OCI-M2 (cell line): ENCODE data around the gene MAP1LC3B.

ENCODE experiments used
- DNase-seq: peaks from one replicate; lab custom pipeline; 2025; ENCODE audit not compliant: unreplicated experiment; lab: John Stamatoyannopoulos, UW

The MAP1LC3B gene

DNA sequence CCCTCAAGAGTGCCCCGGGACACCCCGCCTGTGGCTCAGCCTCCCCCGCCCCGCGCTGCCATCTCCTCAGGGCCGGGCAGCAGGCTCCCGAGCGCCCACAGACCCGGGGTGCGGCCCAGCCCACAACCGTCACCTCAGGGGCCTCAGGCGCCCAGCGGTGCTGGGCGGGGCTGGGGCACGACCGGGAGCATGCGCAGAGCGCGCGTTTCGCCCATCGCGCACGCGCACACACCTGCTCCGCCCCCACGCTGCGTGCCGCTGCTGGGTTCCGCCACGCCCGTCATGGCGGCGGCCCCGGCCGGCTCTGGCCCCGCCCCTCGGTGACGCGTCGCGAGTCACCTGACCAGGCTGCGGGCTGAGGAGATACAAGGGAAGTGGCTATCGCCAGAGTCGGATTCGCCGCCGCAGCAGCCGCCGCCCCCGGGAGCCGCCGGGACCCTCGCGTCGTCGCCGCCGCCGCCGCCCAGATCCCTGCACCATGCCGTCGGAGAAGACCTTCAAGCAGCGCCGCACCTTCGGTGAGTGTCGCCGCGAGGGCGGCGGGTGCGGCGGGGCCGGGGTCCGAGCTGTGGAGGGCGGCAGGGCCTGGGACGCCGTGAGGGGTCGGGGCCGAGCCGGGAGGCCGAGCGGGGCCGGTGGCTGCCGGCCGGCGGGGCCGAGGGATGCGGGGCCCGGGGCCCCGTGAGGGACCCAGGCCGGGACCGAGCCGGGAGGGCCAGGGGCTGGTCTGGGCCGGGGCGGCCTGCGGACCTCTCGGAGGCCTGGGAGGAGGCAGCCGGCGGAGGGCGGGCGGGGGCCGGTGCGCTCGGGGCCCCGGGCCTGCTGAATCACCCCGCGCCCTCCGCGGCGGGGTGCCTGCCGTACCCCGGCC, at the start of gene MAP1LC3B:
Gene MAP1LC3B (plus strand): TSS at position 387 of the 871 bp plus-strand sequence. CDS start 92 bp downstream, at position 479.
- peak; percentile 65 for DNase-seq

DNA sequence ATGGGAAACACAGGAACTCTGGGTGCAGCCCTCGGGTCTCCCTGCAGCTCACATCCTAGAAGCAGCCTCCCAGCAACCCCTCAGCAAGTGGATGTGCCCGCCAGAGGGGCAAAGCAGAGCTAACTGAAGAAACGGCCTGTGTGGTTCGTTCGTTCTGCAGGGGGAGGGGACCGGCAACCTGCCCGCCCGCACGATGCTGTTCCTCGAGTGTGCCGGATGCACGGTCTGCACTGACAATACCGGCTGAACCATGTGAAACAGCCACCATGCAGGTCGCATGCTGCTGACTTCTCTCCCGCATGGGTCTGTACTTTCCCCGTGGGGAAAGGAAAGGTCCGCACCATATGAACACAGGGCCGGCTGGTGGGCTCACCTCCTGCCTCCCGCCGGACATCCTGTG, 49.6 kb upstream of the MAP1LC3B start:
- no peak for DNase-seq

DNA sequence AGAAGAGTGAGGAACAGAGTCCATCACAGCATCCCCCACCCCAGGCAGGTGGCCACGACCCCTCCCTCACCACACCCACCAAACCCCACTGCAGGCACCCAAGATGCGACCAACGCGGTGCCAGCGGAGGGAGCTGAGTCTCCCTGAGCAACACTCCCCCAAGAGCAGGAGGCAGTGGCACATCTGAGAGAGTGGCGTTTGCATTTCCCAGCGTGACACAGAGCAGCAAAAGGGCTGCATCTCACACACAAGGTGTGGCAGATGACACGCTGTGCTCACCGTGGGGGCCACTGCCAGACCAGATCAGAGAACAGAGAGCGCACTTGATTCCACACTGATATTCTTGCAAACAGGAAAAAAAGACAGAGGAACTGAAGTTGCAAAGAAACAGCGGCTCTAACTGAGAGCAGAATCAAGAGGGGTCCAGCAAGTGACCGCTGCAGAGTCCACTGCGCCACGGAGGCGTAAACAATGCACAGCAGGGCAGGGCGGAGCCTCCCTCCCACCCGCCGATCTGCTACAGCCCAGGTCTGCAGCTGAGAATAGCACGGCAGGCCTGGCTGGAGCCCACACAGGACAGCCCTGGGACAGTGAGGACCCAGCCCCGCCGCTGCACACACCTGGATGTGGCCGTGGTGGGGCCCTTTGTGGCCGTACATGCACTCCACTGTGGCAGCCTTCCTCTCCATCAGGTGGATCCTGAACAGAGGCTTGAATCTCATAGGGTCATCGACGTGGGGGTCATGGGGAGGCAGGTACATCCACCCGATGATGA, 49.0 kb upstream of the MAP1LC3B start:
- no peak for DNase-seq

DNA sequence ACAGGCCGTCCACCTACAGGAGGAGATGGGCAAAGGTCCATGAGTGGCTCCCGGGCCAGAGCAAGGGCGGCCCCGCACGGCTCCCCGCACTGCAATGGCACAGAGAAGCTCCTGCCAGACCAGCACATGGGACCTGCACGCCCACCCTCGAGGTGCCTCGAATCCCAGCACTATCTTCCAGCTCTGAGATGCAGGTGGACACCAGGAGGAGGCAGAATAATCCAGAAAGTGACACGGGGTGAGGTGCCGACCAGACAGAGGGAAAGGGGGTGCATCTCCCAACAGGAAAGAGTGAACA, 48.4 kb upstream of the MAP1LC3B start:
- no peak for DNase-seq

DNA sequence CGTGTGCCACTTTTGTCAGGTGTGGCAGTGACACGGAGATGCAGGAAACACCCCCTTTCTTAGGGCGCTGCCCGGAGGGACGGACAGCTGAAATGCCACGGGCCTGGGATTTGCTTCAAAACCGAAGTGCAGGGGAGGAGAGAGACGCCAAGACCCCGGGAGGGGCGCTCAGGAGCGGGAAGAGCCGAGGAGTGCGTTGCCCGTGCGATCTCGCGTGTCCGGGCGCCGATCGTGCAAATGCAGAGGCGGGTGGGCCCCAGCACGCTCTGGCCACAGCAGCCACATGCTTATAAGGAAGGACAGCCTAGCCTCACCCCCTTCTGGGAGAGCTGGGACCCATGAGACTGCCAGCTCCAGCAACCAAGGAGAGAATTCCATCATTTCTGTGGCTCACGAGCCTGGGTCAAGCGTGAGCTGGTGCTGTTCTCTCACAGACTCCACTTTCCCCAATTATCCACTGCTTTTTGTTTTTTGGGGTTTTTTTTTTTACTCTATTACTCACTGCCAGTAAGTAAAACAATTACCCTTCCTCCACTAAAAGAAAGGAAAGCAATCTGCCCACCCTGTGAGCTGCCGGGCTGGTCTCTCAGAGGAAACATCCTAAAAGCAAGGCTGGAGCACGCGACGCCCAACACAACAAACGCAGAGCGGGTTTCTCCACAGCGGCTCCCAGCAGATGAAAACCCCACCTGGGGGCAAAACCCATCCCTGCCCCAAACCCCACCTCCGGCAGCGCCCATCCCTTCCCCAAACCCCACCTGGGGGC, 47.8 kb upstream of the MAP1LC3B start:
- no peak for DNase-seq

DNA sequence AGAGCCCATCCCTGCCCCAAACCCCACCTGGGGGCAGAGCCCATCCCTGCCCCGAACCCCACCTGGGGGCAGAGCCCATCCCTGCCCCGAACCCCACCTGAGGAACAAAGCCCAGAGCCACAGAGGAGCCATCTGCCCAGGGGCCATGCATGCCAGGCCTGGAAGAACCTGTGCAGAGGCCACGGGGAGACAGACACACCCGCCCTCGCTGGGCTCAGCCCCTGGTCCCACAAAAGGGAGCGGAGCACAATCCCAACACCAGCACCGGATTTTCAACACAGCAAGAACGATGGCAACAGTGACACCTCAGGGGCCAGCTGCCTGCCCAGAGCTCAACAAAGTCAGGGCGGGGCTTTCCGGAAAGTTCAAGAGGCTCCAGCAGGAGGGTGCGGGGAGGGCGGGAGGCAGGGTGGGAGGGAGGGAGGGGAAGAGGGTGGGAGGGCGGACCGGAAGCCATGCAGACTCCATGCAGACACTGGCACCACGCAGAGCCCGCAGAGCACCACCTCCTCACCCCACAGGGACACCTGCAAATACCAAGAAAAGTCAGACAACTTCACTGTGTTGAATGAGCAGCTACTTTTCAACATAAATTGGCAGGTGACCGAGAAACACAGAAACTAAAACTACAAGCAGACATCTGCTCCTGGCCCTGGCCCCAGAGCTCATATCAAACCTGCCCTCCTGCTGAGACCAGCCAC, 47.1 kb upstream of the MAP1LC3B start:
- DNase-seq: no peak

DNA sequence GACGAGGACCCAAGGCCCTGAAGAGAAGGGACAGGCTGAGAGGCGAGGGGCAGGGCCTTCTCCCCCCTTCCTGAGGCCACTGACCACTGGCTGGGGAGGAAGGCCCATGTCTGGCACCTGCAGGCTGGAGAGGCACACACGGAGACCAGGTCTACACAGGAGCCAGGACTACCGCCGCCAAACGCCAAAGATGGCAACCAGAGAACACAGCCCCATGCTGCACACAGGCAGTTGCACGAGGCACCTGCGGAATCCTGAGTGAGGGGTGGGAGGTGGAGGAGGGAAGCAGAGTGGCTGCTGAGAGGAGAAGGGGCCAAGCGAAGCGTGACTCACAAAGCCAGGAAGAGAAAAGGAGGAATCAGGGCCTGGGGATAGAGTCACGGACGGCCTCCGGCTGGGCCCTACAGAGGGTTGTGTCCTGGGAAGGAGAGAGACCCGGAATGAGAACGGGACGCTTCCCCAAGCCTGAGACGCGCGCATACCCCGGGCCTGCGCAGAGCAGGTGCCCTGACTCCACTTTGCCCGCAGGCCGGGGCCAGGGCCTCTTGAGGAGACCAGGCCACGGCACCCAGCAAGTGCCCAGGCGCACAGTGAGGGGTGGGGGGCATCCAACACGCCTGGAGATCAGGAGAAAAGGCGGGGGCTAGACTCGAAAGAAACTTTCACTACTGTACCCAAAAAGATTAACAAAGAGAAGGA, 46.3 kb upstream of the MAP1LC3B start:
- no peak for DNase-seq

DNA sequence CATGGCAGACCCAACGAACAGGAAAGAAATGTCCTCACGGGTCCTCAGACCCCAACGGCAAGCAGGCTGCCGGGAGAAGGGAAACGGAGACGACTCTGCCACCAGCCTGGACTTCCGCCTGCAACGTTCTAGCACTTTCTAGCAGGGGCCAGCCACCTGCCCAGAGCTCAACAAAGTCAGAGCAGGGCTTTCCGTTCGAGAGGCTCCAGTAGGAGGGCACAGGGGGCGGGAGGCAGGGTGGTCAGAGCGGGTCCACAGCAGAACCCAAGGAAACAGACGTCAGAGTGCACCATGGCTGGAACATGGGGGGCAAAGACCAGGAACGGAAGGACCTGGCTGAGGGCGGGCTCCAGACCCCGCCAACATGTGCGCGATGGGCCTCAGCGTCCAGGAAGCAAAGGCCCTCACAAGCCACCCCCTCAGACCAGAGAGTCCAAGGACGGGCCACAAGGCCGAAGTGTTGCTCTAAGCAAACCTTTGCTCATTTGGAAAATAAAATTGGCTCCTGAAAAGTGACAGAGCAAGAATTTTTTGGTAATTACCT, 45.5 kb upstream of the MAP1LC3B start:
- no peak for DNase-seq

DNA sequence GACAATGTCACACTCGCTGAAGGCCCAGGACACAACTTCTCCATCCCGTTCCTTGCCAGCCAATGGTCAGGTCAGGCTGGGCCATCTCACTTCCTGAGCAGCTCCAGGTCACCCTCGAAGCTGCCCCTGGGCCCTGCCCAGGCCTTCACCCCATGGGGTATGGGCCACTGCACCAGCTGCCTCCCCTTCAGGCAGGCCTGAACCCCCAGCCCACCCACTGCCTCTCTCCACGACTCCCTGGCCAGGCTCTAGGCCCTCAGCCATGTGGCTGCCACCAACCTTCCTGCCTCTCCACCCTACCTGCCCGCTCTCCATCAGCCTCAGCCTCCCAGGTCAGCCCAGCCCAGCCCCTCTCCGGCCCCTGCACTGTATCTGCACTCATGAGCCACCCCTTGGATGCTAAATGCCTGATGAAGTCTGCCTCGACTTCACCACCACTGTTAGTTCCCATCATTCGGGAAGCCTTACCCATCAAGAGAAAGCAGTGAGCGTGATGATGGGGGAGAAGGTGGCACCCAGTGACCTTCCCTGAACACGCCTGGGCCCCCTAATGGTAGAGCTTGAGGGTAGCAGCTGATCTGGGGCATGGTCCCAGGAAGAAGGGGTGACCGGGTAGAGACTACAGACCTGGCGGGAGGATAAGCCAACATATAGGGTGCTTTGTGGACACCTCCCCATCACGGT, 44.1 kb upstream of the MAP1LC3B start:
- no peak for DNase-seq

DNA sequence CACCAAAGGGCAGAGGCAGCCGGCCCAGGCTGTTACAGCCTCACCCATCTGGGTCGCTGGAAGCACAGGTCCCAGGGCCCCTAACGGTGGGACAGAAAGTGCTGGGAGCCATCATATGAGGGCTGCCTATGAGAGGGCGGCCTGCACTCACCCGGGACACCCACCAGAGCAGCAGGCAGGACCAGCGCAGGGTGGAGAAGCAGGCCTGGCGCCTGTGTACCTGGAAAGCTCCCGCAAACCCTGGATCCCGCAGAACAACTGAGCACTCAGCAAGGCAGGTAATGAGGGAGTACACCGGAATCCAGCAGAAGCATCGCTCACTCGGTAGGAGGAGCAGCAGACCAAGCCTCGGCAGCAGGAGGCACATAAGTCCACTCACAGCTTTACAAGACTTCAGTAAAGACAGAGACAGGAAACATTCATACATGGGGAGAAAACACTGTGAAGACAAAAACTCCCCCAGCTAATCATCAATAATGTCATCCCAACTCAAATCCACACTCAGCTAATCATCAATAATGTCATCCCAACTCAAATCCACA, 43.4 kb upstream of the MAP1LC3B start:
- DNase-seq: no peak

DNA sequence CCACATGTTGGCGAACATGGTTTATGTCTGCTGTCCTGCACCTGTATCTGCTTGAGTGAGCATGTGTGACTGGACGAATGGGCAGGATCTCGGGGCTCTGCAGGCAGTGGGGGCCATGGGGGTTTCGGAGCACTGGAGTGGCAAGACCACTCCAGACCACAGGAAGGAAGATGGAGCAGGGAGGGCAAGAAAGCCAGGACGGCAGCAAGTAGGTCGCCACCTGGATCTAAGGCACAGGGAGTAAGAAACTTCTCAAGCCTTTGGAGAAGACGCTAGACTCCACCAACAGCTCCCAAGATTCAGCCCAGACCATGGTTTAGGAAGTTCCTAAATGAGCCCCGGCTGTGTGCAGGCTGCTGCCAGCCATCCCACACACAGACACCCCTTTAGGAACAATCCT, 42.1 kb upstream of the MAP1LC3B start:
- DNase-seq: no peak

DNA sequence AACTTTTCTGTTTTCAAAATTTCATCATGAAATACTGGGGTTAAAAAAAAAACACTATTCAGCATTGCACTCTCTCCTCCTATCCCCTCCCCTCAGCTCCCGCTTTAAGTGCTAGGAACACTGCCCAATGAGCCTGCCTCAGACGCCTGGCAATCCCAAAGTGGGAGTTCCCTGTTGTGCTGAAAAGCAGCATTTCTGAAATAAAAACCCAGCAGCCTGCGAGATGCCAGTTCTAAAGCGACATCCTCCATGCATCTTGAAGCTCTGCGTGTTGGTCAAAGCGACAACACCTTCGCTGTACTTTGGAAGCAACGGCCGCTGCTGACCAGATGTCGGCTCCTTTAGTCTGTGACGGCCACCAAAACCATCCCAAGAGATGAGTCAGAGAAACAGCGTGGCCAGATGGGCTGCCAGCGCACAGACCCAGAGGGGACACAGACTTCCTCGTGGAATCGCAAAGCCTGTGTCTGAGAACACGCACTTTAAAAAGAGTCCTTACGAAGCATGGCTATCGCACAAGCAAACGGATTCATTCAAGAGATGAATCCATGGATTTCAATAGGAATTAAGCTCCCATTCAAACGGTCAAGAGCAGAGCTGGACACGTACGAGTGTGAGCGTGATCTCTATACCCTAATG, 41.3 kb upstream of the MAP1LC3B start:
- no peak for DNase-seq

DNA sequence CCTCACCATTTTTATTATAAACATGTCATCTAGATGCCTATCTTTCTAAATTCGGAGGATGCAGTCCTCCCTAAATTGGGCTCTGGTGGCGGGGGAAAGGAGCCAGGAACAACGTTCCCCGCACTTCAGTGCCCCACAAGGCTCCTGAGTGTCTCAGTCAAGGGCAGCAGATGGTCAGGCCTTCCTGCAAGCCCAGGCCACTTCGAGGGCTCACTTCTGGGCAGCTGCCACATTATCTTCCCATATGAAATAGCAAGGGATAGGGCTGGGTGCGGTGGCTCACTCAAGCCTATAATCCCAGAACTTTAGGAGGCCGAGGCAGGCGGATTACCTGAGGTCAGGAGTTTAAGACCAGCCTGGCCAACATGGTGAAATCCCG, 40.8 kb upstream of the MAP1LC3B start:
- no peak for DNase-seq

DNA sequence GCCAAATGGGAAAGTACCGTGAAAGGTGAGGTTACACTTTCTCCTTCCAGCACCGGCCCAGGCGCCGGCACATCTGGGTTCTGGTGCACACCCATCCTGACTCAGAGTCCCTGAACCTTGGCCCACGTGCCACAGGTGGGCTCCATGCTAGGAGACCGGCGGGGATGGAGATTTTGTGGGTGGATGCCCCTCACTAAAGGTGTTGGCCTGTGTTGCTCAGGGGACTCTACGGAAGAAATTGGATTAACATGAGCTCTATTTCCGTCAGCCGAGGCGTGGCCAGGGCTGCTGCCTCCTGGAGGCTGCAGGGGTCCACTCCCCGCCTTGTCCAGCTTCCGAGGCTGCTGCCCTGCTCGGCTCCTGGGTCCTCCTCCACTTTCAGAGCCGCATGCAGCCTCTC, 39.3 kb upstream of the MAP1LC3B start:
- no peak for DNase-seq

DNA sequence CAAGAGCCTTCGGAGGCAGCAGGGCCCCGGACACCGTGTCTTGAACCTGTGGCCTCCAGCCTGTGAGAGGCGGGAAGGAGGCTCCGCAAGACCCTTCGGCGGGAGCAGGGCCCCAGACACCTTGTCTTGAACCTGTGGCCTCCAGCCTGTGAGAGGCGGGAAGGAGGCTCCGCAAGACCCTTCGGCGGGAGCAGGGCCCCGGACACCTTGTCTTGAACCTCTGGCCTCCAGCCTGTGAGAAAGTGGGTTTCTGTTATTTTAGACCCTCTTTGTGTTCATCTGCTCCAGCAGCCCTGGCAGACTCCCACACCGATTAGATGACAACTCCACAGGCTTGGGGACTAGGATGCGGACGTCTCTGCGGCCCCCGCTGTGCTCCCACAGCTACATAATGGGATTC, 38.5 kb upstream of the MAP1LC3B start:
- DNase-seq: no peak

DNA sequence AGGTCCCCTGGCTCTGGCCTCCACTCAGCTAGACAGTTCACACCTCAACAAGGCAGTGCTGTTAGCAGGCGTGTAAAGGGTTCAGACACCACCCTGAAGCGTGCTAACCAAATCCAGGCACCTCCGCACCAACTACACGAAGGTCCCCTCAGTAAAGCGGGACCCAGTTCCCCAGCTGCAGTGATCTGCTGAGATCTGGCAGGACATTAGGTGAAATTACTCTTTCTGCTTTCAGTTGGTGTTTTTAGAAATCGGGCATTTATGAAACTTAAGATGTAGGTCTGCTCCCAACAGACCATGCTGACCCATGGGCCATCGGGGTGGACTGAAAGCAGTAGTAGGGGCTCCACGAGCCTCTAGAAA, 35.7 kb upstream of the MAP1LC3B start:
- DNase-seq: no peak

DNA sequence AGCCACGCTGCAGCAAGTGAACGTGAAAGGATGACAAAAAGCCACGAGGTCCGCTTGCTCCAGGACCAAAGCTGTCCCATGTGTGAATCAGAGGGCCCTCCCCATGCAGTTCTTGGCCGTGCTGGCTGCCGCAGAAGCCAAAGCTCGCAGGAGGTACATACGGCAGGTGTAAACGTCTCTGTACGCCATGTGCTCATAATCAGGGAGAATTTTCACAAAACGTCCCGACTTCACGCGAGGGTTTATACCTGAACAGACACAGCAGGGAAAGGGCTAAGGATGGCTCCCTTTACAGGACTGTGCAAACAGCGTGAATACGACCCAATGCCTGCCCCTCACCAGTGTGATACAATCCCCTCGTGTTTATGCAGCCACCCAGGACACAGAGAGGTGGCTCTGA, 33.9 kb upstream of the MAP1LC3B start:
- no peak for DNase-seq

DNA sequence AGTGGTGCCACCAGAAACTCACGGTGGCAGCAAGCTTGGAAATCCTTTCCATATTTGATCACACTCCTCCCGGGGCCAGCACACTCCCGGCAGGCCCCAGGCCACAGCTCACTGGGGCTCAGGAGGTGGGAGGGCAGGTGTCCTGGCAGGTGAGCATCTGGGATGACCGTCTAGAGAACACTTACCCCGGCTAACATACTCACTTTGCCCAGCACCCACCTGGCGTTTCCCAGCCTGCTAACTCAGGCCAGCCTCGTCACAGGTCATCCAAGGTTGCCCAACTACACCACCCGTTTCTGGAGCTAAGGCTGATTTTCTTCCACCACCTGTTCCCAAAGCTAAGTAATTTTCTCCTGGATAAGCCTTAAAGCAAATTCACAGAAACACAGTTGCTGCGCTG, 33.4 kb upstream of the MAP1LC3B start:
- DNase-seq: no peak

DNA sequence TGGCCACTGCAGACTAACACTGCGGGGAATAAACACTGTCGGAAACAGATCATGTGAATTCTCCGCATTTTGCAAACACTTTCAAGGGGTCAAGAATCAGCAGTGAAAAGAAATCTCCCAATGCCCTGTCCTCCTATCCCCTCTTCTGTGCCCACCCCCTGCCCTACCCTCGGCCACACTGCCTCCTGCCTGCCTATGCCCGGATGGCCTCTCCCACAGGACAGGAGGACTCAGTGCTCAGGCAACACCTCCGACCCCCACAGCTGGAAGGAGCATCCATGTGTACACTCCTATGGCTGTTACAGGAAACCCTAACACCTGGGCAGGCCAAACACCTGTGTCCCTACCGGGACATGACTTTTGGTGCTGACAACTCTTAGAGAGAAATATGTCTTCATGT, 33.0 kb upstream of the MAP1LC3B start:
- DNase-seq: no peak
